GM12878 (cell line): ENCODE results near the gene ARFIP1.

Experiments used
- EP300 ChIP-seq, 2 experiments: fragments of 150-350 bp in 1 of 2; IDR thresholded peaks; 2 replicates each; pipeline ENCODE4 v1.6.1; 2011 to 2012; ENCODE audit warnings: low read depth in 2 of 2, low read length in 2 of 2, borderline replicate concordance in 1 of 2, improper control_type of control experiment in 1 of 2, inconsistent platforms in 1 of 2; ENCODE audit not compliant: control insufficient read depth in 1 of 2
- POLR2AphosphoS5 ChIP-seq: IDR thresholded peaks from 2 replicates; pipeline ENCODE4 v1.6.1; 2011; ENCODE audit warnings: mild to moderate bottlenecking, low read length, inconsistent platforms

- TF ChIP-seq EP300 (IDR thresholded peaks at IDR 0.05; ENCODE audit: borderline replicate concordance in 1 of 2, control insufficient read depth in 1 of 2, low read depth in 2 of 2, low read length in 2 of 2) (no peak), POLR2AphosphoS5 (no peak)
Measured at GRCh38 chr4:152817331-152817730, 37.6 kb downstream of the ARFIP1 start.
